Prostate gland (tissue), 2 donors: Measurements from ENCODE around the gene TAF4. TPM values are rescaled to one million over a fixed set of nuclear protein-coding genes. Genes with fewer than 3 reads are reported as not detected.

Experiments
- DNase-seq: peaks from one replicate; pipeline ENCODE4 v3.0.0-alpha.2; 2019; ENCODE audit warnings: low spot score
- H3K27ac ChIP-seq, 2 donors: fragments of 200-600 bp; sonication (generic); 2 replicates each; pipeline ENCODE4 v1.5.1; 2017 to 2019
- H3K27me3 ChIP-seq: fragments of 200-600 bp; sonication (generic); replicated peaks from 2 replicates; pipeline ENCODE4 v1.5.1; 2019; ENCODE audit not compliant: insufficient read depth
- H3K36me3 ChIP-seq, 2 donors: fragments of 200-600 bp; sonication (generic); 1 replicate in 1 of 2; 2 replicates in 1 of 2; pipeline versions ENCODE4 v1.5.1 to v1.8.1; 2017 to 2019
- H3K4me1 ChIP-seq: fragments of 200-600 bp; sonication (generic); replicated peaks from 2 replicates; pipeline ENCODE4 v1.5.1; 2019
- H3K4me3 ChIP-seq, 2 donors: fragments of 200-600 bp; sonication (generic); 2 replicates each; pipeline ENCODE4 v1.5.1; 2017 to 2019
- H3K9me3 ChIP-seq: fragments of 200-600 bp; sonication (generic); 2 replicates; pipeline ENCODE4 v1.5.1; 2017
- CTCF ChIP-seq, 4 experiments: fragments of 200-600 bp in 2 of 4; fragments of 450-650 bp in 2 of 4; sonication (generic) in 2 of 4; IDR thresholded peaks; 1 replicate in 3 of 4; 2 replicates in 1 of 4; pipeline ENCODE4 v1.5.1; 2016 to 2019; ENCODE audit warnings: antibody characterized with exemption in 4 of 4, mild to moderate bottlenecking in 2 of 4, moderate library complexity in 2 of 4
- POLR2A ChIP-seq: fragments of 450-650 bp; IDR thresholded peaks from one replicate; pipeline ENCODE4 v1.6.1; 2016; ENCODE audit warnings: antibody characterized with exemption, mild to moderate bottlenecking
- POLR2AphosphoS5 ChIP-seq: sonication (generic); formaldehyde crosslinking; IDR thresholded peaks from one replicate; pipeline ENCODE4 v1.6.1; 2017; ENCODE audit warnings: antibody characterized with exemption
- WGBS: methylation state at CpG from one replicate; pipeline ENCODE4 v1.1.5; 2018; 5-methylcytosine and 5-hydroxymethylcytosine counted together
- intact Hi-C: fragments of 100-400 bp; cut with DNase I; formaldehyde crosslinking; loops from one replicate; pipeline ENCODE4 v1.14.2; 2022
- total RNA-seq, 2 donors: library from RNA; depleted of rRNA; stranded (reverse); fragments of >200 nt; gene quantifications; one replicate each; pipeline ENCODE4 v1.1.0, GENCODE V29; 2016

The TAF4 gene
- total RNA-seq, 2 donors from 2014 or later: 19.9 to 57.1 TPM

- WGBS: 93% methylated on average over 12 of the region's 12 CpGs
- intact Hi-C loops: no loop called here
- H3K27ac ChIP-seq: no peak overlapping the region
- H3K9me3 ChIP-seq: no peaks in the 10 kb centered on the region
- no peaks in the 10 kb centered on the region for H3K36me3 ChIP-seq
- no peaks in the 10 kb centered on the region for H3K4me1 ChIP-seq
- no peak for DNase-seq
- H3K4me3 ChIP-seq: no peak overlapping the region
- no peaks in the 10 kb centered on the region for H3K27me3 ChIP-seq
- no peak for TF ChIP-seq CTCF (IDR thresholded peaks at IDR 0.05)
- no peak for TF ChIP-seq POLR2A
- TF ChIP-seq POLR2AphosphoS5: no peak
These were observed 104.8 kb downstream of the TAF4 start for GRCh38 chr20:61960836-61961235.

GRCh38 chr20:61958773-61959700 lies 106.6 kb downstream of the TAF4 start:
- H3K36me3 ChIP-seq: no peaks in the 10 kb centered on the region
- no peak overlapping the region for H3K4me3 ChIP-seq
- H3K27me3 ChIP-seq: no peaks in the 10 kb centered on the region
- WGBS: 75% methylated on average over 22 of the region's 22 CpGs
- no peaks in the 10 kb centered on the region for H3K4me1 ChIP-seq
- H3K27ac ChIP-seq: no peak overlapping the region
- TF ChIP-seq POLR2AphosphoS5 (no peak), CTCF (IDR thresholded peaks at IDR 0.05) (no peak), POLR2A (no peak)
- intact Hi-C loops: no loop called here
- no peaks in the 10 kb centered on the region for H3K9me3 ChIP-seq
- DNase-seq: no peak

- TF ChIP-seq POLR2A (no peak), CTCF (IDR thresholded peaks at IDR 0.05) (no peak), POLR2AphosphoS5 (no peak)
- no peak overlapping the region for H3K4me3 ChIP-seq
- intact Hi-C loops: no loop called here
- DNase-seq: no peak
- no peaks in the 10 kb centered on the region for H3K27me3 ChIP-seq
- WGBS: 89% methylated on average over 12 of the region's 12 CpGs
- no peaks in the 10 kb centered on the region for H3K36me3 ChIP-seq
- H3K27ac ChIP-seq: no peak overlapping the region
- no peaks in the 10 kb centered on the region for H3K9me3 ChIP-seq
- H3K4me1 ChIP-seq: no peaks in the 10 kb centered on the region
These were observed 107.5 kb downstream of the TAF4 start for GRCh38 chr20:61957961-61958715.

- 40% methylated on average over 12 of the region's 12 CpGs for WGBS
- no peak for TF ChIP-seq CTCF (IDR thresholded peaks at IDR 0.05)
- no peak for TF ChIP-seq POLR2AphosphoS5
- TF ChIP-seq POLR2A: no peak
- Histone ChIP-seq H3K36me3 (no peaks in the 10 kb centered on the region), H3K27ac (no peak overlapping the region), H3K4me1 (no peaks in the 10 kb centered on the region), H3K4me3 (no peak overlapping the region), H3K9me3 (no peaks in the 10 kb centered on the region), H3K27me3 (no peaks in the 10 kb centered on the region)
- intact Hi-C loops: no loop called here
- no peak for DNase-seq
These were observed 109.0 kb downstream of the TAF4 start for GRCh38 chr20:61956396-61957342.
